Measurements from ENCODE around the gene CAMTA2. TPM values are rescaled to one million over a fixed set of nuclear protein-coding genes. Genes with fewer than 3 reads are reported as not detected.
"Not testable (repeated sequence)": the region's sequence is repeated elsewhere in the genome, so short reads cannot be mapped to it uniquely, and the experiment has no call there.

Gene CAMTA2
- total and polyA plus RNA-seq, 4 donors, result 7.8 to 17.6 (median 12.0) TPM

GRCh38 chr17:4928881-4929280 lies 58.6 kb downstream of the CAMTA2 start:
- Histone ChIP-seq H3K27ac (ENCODE audit: low read depth in 1 of 2, low read length in 2 of 2) (no peak overlapping the region), H3K27me3 (ENCODE audit: control insufficient read depth in 4 of 4, insufficient read depth in 4 of 4, low read length in 3 of 4) (no peaks in the 10 kb centered on the region), H3K9ac (ENCODE audit: low read depth in 1 of 2, low read length in 2 of 2) (no peak overlapping the region), H3K36me3 (ENCODE audit: control insufficient read depth in 4 of 4, insufficient read depth in 3 of 4, low read depth in 1 of 4, low read length in 3 of 4) (peaks cover 0 to 6% (median 0%) of the 10 kb centered on the region in 4 donors), H3K4me1 (ENCODE audit: control insufficient read depth in 4 of 4, insufficient read depth in 4 of 4, low read length in 3 of 4) (peaks cover 0 to under 1% (median under 1%) of the 10 kb centered on the region in 4 donors), H3K4me3 (ENCODE audit: low read depth in 1 of 3, low read length in 3 of 3) (no peak overlapping the region), H3K9me3 (ENCODE audit: control insufficient read depth in 4 of 4, low read length in 3 of 4) (no peaks in the 10 kb centered on the region)
- no peak for DNase-seq (ENCODE audit: low spot score)
- 98% methylated on average over 18 of the region's 18 CpGs for WGBS
- TF ChIP-seq RXRA (IDR thresholded peaks at IDR 0.05) (no peak), GABPA (IDR thresholded peaks at IDR 0.05 in 1 of 2, conservative IDR thresholded peaks at IDR 0.05 in 1 of 2) (no peak)

GRCh38 chr17:4926577-4927335 lies 60.7 kb downstream of the CAMTA2 start:
- H3K4me1 ChIP-seq (ENCODE audit: control insufficient read depth in 4 of 4, insufficient read depth in 4 of 4, low read length in 3 of 4); DNase-seq (ENCODE audit: low spot score): not testable (repeated sequence)
- WGBS, result 82% methylated on average over 24 of the region's 24 CpGs

GRCh38 chr17:4921320-4921719 lies 66.2 kb downstream of the CAMTA2 start:
- H3K27ac ChIP-seq (ENCODE audit: low read depth in 1 of 2, low read length in 2 of 2), result peak overlapping the region; percentile 92 to 95
- H3K9me3 ChIP-seq (ENCODE audit: control insufficient read depth in 4 of 4, low read length in 3 of 4), result no peaks in the 10 kb centered on the region
- TF ChIP-seq RXRA (IDR thresholded peaks at IDR 0.05), result no peak
- TF ChIP-seq HNF4A (conservative IDR thresholded peaks at IDR 0.05), result no peak
- TF ChIP-seq EGR1 (IDR thresholded peaks at IDR 0.05; ENCODE audit: low read depth in 2 of 2), result no peak
- no peak for TF ChIP-seq ZBTB33 (IDR thresholded peaks at IDR 0.05)
- no peak for TF ChIP-seq MAX (IDR thresholded peaks at IDR 0.05)
- no peak for TF ChIP-seq ATF3 (IDR thresholded peaks at IDR 0.05)
- no peak for TF ChIP-seq SP1 (IDR thresholded peaks at IDR 0.05)
- TF ChIP-seq FOXA2 (IDR thresholded peaks at IDR 0.05), result no peak
- no peak for TF ChIP-seq FOXA1 (IDR thresholded peaks at IDR 0.05)
- TF ChIP-seq YY1 (IDR thresholded peaks at IDR 0.05), result no peak
- TF ChIP-seq HNF4G (IDR thresholded peaks at IDR 0.05), result no peak
- WGBS, result 74% methylated on average over 4 of the region's 4 CpGs
- no peak overlapping the region for H3K9ac ChIP-seq (ENCODE audit: low read depth in 1 of 2, low read length in 2 of 2)
- H3K4me3 ChIP-seq (ENCODE audit: low read depth in 1 of 3, low read length in 3 of 3), result no peak overlapping the region
- H3K27me3 ChIP-seq (ENCODE audit: control insufficient read depth in 4 of 4, insufficient read depth in 4 of 4, low read length in 3 of 4), result no peaks in the 10 kb centered on the region
- H3K36me3 ChIP-seq (ENCODE audit: control insufficient read depth in 4 of 4, insufficient read depth in 3 of 4, low read depth in 1 of 4, low read length in 3 of 4), result no peaks in the 10 kb centered on the region
- DNase-seq (ENCODE audit: low spot score), result no peak
- peaks cover 3 to 22% (median 15%) of the 10 kb centered on the region in 4 donors for H3K4me1 ChIP-seq (ENCODE audit: control insufficient read depth in 4 of 4, insufficient read depth in 4 of 4, low read length in 3 of 4)

More at GRCh38 chr17:4926577-4927335, 60.7 kb downstream of the CAMTA2 start:
- not testable (repeated sequence) for H3K36me3 ChIP-seq (ENCODE audit: control insufficient read depth in 4 of 4, insufficient read depth in 3 of 4, low read depth in 1 of 4, low read length in 3 of 4); H3K4me3 ChIP-seq (ENCODE audit: low read depth in 1 of 3, low read length in 3 of 3); H3K27ac ChIP-seq (ENCODE audit: low read depth in 1 of 2, low read length in 2 of 2); H3K27me3 ChIP-seq (ENCODE audit: control insufficient read depth in 4 of 4, insufficient read depth in 4 of 4, low read length in 3 of 4); H3K9ac ChIP-seq (ENCODE audit: low read depth in 1 of 2, low read length in 2 of 2); H3K9me3 ChIP-seq (ENCODE audit: control insufficient read depth in 4 of 4, low read length in 3 of 4)

Measured in liver (tissue), 9 donors.